NT2/D1 (cell line): ENCODE measurements around the gene DUSP15.
"Not testable (repeated sequence)": the region's sequence is repeated elsewhere in the genome, so short reads cannot be mapped to it uniquely, and the experiment has no call there.

ENCODE experiments used
- DNase-seq: peaks from one replicate; pipeline ENCODE4 v3.0.0-alpha.2; 2011; ENCODE audit warnings: low read depth, low spot score
- H3K27me3 ChIP-seq: 2 replicates; pipeline ENCODE4 v1.6.0; 2011; ENCODE audit warnings: mild to moderate bottlenecking; ENCODE audit not compliant: insufficient read length, insufficient read depth
- H3K36me3 ChIP-seq: 2 replicates; pipeline ENCODE4 v1.6.1; 2011; ENCODE audit warnings: mild to moderate bottlenecking, low read length, mixed read lengths; ENCODE audit not compliant: insufficient read depth, insufficient read length
- H3K4me1 ChIP-seq: 2 replicates; pipeline ENCODE4 v1.5.1; 2011; ENCODE audit not compliant: insufficient read depth, insufficient read length
- H3K4me3 ChIP-seq: 2 replicates; pipeline ENCODE4 v1.5.1; 2011; ENCODE audit warnings: low read depth; ENCODE audit not compliant: insufficient read length
- H3K9ac ChIP-seq: 2 replicates; pipeline ENCODE4 v1.6.0; 2011; ENCODE audit warnings: low read depth; ENCODE audit not compliant: insufficient read length
- H3K9me3 ChIP-seq: 2 replicates; pipeline ENCODE4 v1.5.1; 2011; ENCODE audit warnings: mild to moderate bottlenecking, low read length; ENCODE audit not compliant: insufficient read depth
- SUZ12 ChIP-seq: IDR thresholded peaks from 2 replicates; pipeline ENCODE4 v1.6.1; 2011; ENCODE audit not compliant: insufficient read length, insufficient read depth; ENCODE audit errors: extremely low read depth
- YY1 ChIP-seq: IDR thresholded peaks from 2 replicates; pipeline ENCODE4 v1.6.1; 2011; ENCODE audit not compliant: insufficient read length, insufficient read depth
- ZNF274 ChIP-seq: IDR thresholded peaks from 2 replicates; pipeline ENCODE4 v1.6.1; 2011; ENCODE audit warnings: mild to moderate bottlenecking, low read depth, low read length

The DUSP15 gene

GRCh38 chr20:31817461-31817860 is 52.9 kb downstream of the DUSP15 start:
- H3K36me3 ChIP-seq = no peaks in the 10 kb centered on the region
- peaks cover 10% of the 10 kb centered on the region for H3K4me1 ChIP-seq
- no peak for TF ChIP-seq ZNF274
- no peak for TF ChIP-seq SUZ12
- no peak for TF ChIP-seq YY1
- H3K27me3 ChIP-seq = no peaks in the 10 kb centered on the region
- no peak overlapping the region for H3K9ac ChIP-seq
- no peaks in the 10 kb centered on the region for H3K9me3 ChIP-seq
- DNase-seq = no peak
- no peak overlapping the region for H3K4me3 ChIP-seq

GRCh38 chr20:31816221-31816620 is 54.1 kb downstream of the DUSP15 start:
- Histone ChIP-seq H3K36me3 (no peaks in the 10 kb centered on the region), H3K4me1 (peaks cover 9% of the 10 kb centered on the region), H3K4me3 (no peak overlapping the region), H3K9ac (no peak overlapping the region), H3K27me3 (no peaks in the 10 kb centered on the region), H3K9me3 (no peaks in the 10 kb centered on the region)
- no peak for DNase-seq
- TF ChIP-seq ZNF274 (no peak), YY1 (no peak), SUZ12 (no peak)

- H3K4me1 ChIP-seq = peaks cover 9% of the 10 kb centered on the region
- no peaks in the 10 kb centered on the region for H3K36me3 ChIP-seq
- H3K9ac ChIP-seq = no peak overlapping the region
- no peak overlapping the region for H3K4me3 ChIP-seq
- TF ChIP-seq SUZ12 (no peak), ZNF274 (no peak), YY1 (no peak)
- no peaks in the 10 kb centered on the region for H3K27me3 ChIP-seq
- no peaks in the 10 kb centered on the region for H3K9me3 ChIP-seq
- DNase-seq = no peak
Observed at GRCh38 chr20:31815408-31816188, 54.7 kb downstream of the DUSP15 start.

- H3K27me3 ChIP-seq, H3K9me3 ChIP-seq, H3K4me1 ChIP-seq, H3K4me3 ChIP-seq, H3K9ac ChIP-seq, H3K36me3 ChIP-seq, DNase-seq: not testable (repeated sequence)
Observed at GRCh38 chr20:31814142-31814541, 56.2 kb downstream of the DUSP15 start.

- no peaks in the 10 kb centered on the region for H3K9me3 ChIP-seq
- no peak for DNase-seq
- TF ChIP-seq YY1 (no peak), ZNF274 (no peak), SUZ12 (no peak)
- H3K9ac ChIP-seq = no peak overlapping the region
- H3K27me3 ChIP-seq = no peaks in the 10 kb centered on the region
- no peak overlapping the region for H3K4me3 ChIP-seq
- H3K36me3 ChIP-seq = peaks cover 1% of the 10 kb centered on the region
- H3K4me1 ChIP-seq = peaks cover 9% of the 10 kb centered on the region
Observed at GRCh38 chr20:31813611-31814010, 56.7 kb downstream of the DUSP15 start.

GRCh38 chr20:31811796-31812728 is 58.3 kb downstream of the DUSP15 start:
- Histone ChIP-seq H3K9me3 (no peaks in the 10 kb centered on the region), H3K4me3 (no peak overlapping the region), H3K4me1 (peaks cover 9% of the 10 kb centered on the region), H3K27me3 (no peaks in the 10 kb centered on the region), H3K36me3 (peaks cover 5% of the 10 kb centered on the region), H3K9ac (no peak overlapping the region)
- TF ChIP-seq YY1 (no peak), ZNF274 (no peak), SUZ12 (no peak)
- no peak for DNase-seq

GRCh38 chr20:31811198-31811597 is 59.1 kb downstream of the DUSP15 start:
- no peak for TF ChIP-seq YY1
- no peak for TF ChIP-seq SUZ12
- no peak for TF ChIP-seq ZNF274
- H3K36me3 ChIP-seq = peaks cover 14% of the 10 kb centered on the region
- peaks cover 9% of the 10 kb centered on the region for H3K4me1 ChIP-seq
- H3K9me3 ChIP-seq = no peaks in the 10 kb centered on the region
- no peak overlapping the region for H3K4me3 ChIP-seq
- no peaks in the 10 kb centered on the region for H3K27me3 ChIP-seq
- no peak overlapping the region for H3K9ac ChIP-seq
- DNase-seq = no peak
